Activated CD4-positive, CD25-positive, alpha-beta regulatory T cell treated with anti-CD3 and anti-CD28 coated beads, Interleukin-2, amount 50 U/mL, for 16 hours (primary cell): ENCODE data around the gene TK1.
A peak's percentile ranks its signal among the peaks of the same experiment; 100 is the strongest.

Source experiments
- DNase-seq: peaks from one replicate; pipeline ENCODE4 v3.0.0-alpha.2; 2020; ENCODE audit warnings: low read depth, low spot score

TK1 gene

DNA sequence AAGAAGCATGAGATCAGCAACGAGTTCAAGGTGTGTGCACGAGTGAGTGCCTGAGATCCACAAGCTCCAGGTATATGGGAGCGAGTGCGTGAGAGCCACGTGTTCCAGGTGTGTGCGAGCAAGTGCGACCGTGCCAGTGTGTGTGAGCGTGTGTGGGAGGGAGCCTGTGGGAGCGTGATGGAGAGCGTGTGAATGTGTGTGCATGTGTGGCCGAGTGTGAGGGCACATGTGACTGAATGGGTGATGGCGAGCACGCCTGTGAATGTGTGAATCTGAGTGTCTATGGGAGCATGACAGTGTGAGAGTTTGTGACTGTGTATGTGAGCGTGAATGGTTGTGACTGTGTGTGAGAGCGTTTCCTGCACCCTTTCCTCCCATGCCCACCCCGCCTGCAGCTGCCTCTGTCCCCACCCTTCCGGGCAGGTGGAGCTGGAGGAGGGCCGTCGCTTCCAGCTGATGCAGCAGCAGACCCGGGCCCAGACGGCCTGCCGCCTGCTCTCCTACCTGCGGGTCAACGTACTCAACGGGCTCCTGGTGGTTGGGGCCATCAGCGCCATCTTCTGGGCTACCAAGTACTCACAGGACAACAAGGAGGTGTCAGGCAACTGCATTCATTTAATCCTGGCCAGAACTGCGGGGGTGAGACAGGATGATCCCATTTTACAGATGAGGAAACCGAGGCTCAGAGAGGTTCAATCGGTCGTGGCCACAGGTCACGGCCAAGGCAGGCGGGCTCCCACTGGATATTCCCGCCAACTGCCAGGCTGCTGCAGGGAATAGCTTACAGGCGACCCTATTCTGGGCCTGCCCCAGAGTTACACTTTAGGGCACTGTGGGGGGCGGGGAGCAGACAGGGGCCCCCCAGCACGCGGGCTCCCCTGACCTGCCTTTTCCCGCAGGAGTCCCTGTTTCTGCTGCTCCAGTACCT, 52.6 kb downstream of the TK1 start:
- DNase-seq, result no peak

DNA sequence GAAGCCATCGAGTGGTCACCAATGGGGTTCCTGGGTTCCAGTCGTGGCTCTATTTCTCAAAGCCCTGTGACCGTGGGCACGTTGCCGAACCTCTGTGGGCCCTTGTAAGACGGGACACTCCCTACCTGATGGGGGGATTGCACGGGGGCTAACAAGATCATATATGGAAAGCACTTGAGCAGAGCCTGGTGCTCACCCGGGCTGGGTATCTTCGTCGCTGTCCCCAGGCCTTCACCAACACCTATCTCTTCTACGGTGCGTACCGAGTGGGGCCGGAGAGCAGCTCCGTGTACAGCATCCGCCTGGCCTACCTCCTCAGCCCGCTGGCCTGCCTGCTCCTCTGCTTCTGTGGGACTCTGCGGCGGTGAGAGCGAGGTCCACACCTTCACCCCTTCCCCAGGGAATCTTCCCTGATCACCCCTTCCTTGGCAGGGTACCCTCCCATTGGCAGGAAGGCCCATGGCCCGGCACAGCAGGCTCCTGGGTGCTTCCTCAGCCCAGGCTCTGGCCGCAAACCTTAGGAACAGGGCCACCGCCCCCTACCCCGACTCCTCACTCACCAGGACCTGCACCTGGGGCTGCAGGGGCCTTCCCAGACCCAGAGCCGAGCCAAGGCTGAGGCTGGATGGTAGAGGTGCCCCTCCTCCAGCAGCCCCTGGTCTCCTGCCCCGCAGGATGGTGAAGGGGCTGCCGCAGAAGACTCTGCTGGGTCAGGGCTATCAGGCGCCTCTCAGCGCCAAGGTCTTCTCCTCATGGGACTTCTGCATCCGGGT, 53.5 kb downstream of the TK1 start:
- DNase-seq, result no peak

DNA sequence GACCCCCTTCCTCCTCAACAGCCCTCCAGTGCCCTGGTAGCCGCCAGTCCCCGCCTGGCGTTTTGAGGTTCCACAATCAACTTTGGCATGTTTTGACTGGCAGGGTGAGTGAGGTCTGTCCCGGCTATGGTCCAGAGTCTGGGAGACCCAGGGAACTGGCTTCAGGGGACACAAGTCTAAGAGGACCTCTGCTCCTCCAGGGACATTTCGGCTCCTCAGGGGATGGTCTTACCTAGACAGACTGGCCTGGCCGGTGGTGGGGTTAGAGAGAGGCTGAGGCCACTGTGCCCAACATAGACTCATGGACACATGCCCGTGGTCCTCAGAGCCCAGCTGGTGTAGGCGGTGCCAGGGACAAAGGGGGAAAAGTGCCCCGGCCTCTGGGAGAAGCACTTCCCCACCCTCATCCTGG, 54.1 kb downstream of the TK1 start:
- DNase-seq, result no peak

DNA sequence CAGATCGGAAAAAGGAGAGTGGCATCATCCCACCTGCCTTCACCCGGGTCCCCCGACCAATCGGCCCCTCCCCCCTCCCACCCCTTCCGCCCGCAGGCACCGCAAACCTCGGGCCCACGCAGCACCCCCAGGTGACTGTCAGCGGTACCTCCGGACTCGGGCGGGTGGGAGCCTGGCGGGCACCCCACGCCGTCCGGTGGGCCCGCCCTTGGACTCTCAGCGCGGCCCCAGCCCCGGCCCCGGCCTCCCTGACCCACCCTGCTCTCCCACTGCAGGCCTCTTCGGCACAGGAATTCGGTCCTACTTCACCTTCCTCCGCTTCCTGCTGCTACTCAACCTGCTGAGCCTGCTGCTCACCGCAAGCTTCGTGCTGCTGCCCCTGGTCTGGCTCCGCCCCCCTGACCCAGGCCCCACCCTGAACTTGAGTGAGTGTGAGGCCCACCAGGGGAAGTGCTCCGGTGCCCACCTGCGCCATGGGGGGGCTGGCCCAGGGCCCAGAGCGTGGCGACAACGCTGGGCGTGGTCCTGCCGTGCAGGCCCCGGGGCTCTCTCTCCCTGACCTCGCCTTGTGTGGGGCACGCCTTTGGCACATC, 54.7 kb downstream of the TK1 start:
- DNase-seq, result no peak

DNA sequence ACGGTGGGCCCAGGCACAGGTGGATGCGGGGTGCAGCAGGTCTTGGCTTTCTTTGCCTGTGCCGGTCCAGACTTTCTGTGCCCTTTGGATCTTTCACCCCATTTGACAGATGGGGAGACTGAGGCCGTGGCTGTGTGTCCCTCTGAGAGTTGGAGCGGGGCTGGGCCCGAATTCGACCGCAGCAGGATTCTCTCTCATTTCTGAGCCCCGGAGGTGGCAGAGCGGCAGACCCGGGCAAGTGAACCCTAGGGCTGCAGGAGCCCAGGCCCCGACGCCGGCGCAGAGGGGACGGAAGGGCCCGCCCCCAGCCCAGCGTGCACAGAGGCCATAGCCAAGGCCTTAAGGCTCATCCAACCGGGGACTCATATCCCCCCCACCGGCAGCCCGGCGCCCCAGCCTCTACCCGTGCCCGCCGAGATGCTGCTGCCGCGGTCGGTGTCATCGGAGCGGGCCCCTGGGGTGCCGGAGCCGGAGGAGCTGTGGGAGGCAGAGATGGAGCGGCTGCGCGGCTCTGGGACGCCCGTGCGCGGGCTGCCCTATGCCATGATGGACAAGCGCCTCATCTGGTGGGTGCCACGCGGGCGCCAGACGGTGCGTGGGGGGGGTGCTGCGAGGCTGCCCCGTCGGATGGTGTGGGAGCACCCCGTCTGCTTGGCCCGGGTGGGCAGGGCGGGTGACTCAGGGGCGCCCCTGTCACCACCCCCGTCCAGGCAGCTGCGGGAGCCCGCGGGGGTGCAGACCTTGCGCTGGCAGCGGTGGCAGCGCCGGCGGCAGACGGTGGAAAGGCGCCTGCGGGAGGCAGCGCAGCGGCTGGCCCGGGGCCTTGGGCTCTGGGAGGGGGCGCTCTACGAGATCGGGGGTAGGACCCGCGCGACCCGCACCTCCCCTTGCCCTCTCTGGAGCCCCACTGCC, 55.4 kb downstream of the TK1 start:
- DNase-seq, result no peak

DNA sequence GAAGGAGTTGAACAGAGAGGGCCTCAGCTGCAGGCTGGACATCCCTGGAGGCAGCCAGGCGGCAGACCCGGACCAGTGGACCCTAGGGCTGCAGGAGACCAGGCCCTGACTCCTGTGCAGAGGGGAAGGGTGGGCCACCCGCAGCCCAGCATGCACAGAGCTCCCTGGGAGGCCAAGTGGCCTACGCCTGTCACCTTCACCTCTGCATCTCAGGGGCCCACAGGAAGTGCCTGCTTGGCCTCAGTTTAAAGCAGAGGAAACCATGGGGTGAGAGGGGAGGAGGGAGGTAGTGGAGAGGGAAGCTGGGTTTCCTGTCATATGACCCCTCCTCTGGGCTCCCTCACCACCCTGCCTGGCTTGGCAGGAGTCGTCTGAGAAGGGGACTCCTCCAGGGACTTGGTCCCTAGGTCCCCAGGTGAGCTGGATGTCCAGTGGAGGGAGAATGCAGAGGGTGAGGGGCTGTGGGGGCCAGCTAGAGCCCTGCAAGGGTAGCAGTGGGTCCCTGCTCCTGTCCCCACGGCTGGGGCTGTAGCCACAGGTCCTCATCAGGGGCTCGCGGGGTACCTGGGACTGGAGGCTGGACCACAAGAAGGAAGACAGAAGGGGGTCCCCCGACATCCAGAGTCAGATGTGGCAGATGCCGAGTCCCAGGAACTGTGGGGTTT, 56.3 kb downstream of the TK1 start, which contains the start of gene TMC8:
TSS of gene TMC8 (plus strand) at position 335 of the 665 bp plus-strand sequence. CDS start 818 bp downstream, outside the sequence.
- DNase-seq, result peak; percentile 66

DNA sequence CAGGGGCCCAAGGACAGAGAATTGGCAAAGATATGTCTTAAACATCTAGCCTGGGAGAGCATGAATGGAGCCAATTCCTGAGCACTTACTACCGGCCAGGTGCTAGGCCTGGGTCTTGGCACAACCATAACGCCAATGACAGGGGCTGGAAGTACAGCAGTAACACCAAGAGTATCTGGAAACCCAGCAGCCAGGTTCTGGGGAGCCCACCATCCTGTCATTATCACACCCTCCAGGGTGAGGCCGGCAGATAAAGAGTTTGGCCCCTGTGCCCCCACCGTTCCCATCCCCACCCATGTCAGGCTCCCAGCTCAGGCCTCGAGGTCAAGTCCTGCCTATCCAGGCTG, 56.8 kb downstream of the TK1 start:
- no peak for DNase-seq

DNA sequence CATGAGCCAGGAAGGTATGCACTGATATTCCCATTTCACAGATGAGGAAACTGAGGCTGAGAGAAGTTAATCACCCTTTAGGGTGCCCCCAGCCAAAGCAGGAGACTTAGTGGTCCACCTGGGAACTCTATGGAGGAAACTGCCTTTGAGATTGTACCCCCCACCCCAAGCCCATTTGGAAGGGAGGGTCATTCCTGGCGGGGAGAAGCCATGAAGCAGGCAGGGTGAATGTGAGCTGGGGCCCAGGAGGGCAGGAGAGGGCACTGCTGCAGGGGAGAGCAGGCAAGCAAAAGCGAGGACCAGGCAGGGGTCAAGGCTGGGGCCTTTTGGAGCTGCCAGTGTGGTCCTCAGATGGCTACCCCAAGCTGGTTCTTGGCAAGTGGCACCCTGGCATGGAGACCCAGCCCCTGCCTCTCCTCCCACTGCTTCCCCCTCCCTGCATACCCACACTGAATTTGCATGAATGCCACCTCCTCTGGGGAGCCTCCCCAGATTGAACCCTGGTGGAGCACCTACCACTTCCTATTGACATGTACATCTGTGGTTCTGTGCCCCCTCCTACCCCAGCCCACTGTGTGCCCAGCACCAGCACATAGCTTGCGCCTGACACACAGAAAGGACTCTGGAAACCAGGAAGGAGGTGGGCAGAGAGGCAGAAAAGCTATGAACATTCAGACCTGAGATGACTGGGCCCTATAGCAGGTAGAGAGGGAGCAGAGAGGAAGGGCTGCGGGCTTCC, 57.3 kb downstream of the TK1 start:
- no peak for DNase-seq

DNA sequence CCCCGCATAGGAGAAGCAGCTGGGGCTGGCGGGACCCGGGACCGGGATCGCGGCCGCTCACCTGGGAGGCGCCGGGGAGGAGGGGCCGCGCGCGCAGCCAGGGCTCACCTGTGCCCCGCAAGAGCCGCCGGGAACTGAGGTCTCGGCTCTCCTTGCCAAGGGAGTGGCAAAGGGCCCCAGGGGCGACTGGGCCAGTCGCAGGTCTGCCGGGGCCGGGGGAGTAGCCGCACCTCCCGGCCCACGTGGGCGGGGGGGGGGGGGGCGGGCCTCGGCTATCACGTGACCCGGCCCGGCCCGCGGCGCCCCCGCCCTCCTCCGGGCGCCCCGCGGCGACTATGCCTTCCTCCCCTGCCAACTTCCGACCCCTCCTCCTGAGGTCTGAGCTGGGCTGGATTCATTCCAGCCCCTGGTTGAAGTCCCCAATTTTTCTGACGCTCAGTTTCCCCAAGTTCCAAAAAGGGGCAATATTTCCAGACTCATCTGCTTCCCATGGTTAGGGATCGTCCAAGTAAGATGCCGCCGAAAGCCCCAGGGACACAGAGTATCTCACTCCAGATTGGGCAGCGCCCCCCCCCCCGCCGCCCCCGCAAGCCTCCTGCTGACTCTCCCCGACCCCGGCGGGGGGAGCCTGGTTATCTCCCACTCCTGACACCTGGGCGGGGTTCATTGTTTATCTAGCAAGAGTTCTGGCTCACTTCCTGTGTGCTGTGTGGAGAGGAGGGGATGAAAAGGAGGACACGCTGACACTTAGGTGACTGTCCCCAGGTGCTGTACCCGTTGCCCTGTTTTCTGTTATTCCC, 58.1 kb downstream of the TK1 start, which contains the start of gene TMC6:
TSS of gene TMC6 (minus strand) at position 205 of the 800 bp plus-strand sequence. CDS start 1,923 bp downstream, outside the sequence.
- no peak for DNase-seq

DNA sequence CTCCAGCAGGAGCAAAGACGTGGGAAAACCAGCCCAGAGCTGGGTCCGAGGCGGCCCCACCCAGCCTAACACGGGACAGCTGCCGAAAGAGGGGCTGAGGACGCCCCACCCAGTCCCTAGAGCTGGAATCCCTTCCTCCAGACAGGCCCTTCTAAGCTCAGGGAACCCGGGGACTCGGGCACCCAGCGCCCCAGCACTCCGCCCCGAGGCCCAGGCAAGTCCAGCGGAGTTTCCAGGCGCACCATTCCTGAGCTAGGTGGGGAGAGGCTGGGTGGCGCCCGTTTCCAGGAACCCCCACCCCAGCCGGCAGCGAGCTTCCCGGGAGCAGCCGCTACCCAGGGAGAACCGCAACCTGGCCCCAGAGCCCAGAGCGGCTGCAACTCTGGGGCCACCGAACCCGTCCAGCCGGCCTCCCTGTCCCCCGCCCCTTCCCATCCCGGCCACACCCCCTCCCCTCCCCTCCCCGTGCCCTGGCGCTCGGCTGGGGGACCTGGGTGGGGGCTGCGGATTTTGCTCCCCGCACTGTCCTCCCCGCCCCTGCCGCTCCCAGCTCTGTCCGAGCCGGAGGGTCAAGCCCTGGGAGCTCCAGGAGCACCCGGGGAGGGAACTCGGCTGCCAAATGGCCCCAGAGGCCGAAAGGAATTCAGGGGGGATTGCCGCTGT, 58.8 kb downstream of the TK1 start:
- no peak for DNase-seq

DNA sequence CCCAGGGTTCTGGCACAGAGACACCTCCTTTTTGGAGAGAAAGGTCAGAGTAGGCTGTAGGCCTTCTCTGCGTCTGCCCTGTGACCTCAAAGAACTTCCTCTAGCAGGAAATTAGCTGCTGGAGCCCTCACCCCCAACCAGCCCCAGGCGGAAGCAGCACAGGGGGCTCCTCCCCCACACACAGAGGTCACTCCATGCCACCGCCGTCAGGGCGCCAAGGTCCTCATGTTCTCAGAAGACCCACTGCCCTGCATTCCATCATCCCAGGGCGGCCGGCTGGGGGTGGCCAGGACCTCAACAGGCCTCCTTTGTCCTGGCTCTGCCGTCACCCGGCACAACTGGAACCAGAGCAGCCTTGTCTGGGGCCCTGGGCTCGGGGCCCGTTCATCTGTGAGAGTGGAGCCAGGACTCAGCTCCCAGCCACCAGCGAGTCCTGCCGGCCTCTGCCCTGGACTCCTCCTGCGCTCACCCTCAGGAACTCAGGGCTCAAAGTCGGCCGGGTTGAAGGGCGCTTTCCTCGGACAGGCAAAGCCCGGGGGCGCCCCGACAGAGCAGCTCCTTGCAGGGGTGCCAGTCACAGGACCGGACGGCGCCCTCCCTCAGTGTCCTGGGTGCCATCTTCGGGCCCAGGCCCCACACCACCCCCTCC, 59.5 kb downstream of the TK1 start:
- no peak for DNase-seq

DNA sequence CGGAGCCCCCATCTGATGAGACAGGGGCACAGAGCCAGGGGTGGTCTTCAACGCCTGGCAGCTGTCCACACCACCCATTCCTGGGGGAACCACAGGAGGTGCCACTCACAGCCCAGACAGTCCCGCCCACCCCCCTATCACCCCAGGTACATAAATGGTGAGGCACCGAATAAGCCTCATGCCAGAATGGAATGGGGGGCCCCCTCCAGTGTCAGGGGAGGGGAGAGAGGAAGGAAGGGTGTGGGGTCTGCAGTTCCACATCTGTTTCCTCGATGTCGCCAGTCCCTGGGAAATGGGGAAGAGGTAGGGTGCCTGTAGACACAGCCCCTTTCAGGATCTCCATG, 60.0 kb downstream of the TK1 start:
- no peak for DNase-seq

DNA sequence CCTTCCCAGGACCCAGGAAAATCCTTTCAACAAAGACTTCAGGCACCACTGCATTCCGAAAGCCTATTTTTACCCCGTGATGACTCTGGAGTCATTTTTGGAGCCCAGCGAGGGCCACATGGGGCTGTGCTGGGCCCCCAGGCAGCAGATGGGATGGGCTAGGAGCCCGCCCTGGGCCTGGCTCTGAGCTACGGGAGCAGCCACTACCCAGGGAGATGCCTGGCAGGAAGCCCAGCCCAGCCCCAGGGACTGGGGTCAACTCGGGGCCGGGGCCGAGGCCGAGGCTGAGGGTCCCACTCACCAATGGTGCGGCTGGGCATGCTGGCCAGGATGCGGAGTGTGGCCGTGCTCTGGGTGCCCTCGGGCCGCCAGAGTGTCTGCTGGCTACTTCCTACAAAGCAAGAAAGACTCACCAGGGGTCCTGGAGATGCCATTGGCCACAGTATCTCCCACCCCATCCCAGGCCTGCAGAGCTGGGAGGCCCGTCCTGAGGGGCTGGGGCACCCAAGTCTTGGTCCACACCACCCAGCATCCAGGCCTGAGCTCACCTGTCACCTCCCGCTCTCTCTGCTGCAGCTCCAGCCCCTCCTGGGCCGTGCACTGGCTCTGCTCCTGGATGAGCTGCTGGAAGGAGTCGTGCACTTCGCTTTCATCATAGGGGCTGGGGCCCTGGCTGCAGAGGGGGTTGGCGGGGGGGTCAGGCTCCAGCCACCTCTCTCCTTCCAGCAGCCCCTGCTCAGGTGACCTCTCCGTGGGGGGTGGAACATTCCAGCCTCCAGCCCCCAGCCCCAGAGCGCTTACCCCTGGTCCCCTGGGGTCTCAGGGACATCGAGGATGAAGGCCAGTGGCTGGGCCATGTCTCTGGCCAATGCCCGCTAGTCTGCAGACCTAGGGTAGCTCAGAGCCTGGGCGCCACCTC, 60.6 kb downstream of the TK1 start:
- DNase-seq, result no peak

DNA sequence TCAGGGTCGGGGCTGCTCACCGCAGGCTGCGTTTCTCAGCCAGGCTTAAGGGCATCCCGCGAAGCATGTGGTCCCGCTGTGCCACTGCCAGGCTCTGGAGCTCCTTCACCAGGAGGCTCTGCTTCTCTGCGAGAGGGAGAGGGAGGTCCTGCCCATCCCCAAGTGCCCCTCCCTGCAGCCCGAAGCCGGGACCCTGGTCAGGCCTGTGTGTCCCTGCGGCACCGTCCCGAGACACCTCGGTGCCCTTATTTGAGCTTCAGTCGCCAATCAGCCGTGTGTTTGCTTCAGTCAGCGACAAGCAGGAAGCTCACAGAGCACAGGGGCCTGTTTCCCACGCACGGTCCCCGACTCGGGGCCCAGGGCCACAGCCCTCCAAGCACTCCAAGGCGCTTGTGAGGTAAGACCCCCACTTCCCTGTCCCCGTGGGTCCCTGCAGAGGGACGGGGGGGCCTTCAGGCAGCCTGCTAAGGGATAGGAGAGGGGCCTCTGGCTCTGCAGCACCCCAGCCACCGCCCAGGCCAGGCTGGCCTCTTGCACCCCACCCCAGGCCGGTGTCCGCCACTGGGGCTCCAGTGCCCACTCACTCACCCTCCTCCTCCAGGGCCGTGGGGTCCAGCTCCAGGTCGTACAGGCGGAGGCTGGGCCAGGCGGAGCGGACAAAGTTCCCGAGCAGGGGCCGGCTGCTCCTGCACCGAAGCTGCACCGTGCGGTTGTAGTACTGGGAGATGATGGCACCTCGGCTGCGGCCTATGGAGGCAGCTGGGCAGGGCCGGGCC, 61.5 kb downstream of the TK1 start:
- no peak for DNase-seq

DNA sequence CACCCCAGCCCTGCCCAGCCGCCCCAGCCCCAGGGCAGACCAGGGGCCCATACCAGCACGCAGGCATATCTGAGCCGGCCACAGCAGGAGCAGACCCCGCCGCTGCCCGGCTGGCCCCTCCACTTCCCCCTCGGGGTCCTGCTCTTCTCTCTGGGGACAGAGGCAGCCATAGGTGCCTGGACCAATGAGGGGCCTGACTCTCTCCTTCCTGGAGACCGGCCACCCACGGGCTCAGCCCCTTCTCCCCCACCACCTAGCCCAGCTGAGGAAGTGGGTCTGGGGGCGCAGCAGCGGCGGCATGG, 62.1 kb downstream of the TK1 start:
- no peak for DNase-seq
